Ovary (tissue), 9 donors: ENCODE measurements around the gene FAM210A. TPM values are rescaled to one million over a fixed set of nuclear protein-coding genes. Genes with fewer than 3 reads are reported as not detected.

Experiments used
- DNase-seq, 5 donors: peaks; one replicate each; pipeline ENCODE4 v3.0.0-alpha.2; 2019 to 2020
- H3K27ac ChIP-seq, 2 donors: fragments of 200-600 bp; one replicate each; pipeline versions ENCODE4 v1.5.1 to v1.8.0; 2019 to 2022
- H3K27me3 ChIP-seq: fragments of 200-600 bp; one replicate; pipeline ENCODE4 v1.8.0; 2022
- H3K36me3 ChIP-seq: fragments of 200-600 bp; sonication (generic); one replicate; pipeline ENCODE4 v1.5.1; 2019
- H3K4me1 ChIP-seq: one replicate; pipeline ENCODE4 v1.8.1; 2013; ENCODE audit warnings: mild to moderate bottlenecking, moderate library complexity; ENCODE audit not compliant: insufficient read depth
- H3K4me3 ChIP-seq: fragments of 200-600 bp; sonication (generic); one replicate; pipeline ENCODE4 v1.5.1; 2017
- H3K9me3 ChIP-seq, 2 donors: fragments of 200-600 bp in 1 of 2; sonication (generic) in 1 of 2; one replicate each; pipeline versions ENCODE4 v1.5.1 to v1.8.1; 2013 to 2019; ENCODE audit warnings: mild to moderate bottlenecking in 1 of 2, moderate library complexity in 1 of 2
- CTCF ChIP-seq, 3 donors: fragments of 450-650 bp in 2 of 3; fragments of 200-600 bp in 1 of 3; IDR thresholded peaks; one replicate each; pipeline versions ENCODE4 v1.5.1 to v1.8.0; 2016 to 2022; ENCODE audit warnings: antibody characterized with exemption in 3 of 3, mild to moderate bottlenecking in 1 of 3
- EP300 ChIP-seq: sonication (generic); formaldehyde crosslinking; IDR thresholded peaks from one replicate; pipeline ENCODE4 v1.6.1; 2017; ENCODE audit warnings: antibody characterized with exemption
- POLR2A ChIP-seq: fragments of 450-650 bp; IDR thresholded peaks from one replicate; pipeline ENCODE4 v1.6.1; 2017; ENCODE audit warnings: antibody characterized with exemption, mild to moderate bottlenecking, moderate library complexity
- WGBS, 3 donors: extraction: QIAGEN DNeasy Blood & Tissue Kit in 1 of 3; methylation state at CpG; one replicate each; pipeline versions ENCODE4 v1.1.5 to v1.1.7; 2013 to 2017; 5-methylcytosine and 5-hydroxymethylcytosine counted together
- intact Hi-C, 4 donors: fragments of 100-400 bp; cut with DNase I; formaldehyde crosslinking; loops; one replicate each; pipeline versions ENCODE4 v1.11.0 to v1.15.1; 2022 to 2023
- polyA plus RNA-seq, 2 donors: library from polyadenylated mRNA; stranded (reverse); fragments of 200-250 nt in 1 of 2; fragments of 350-450 nt in 1 of 2; fragmentation: Illumina TruSeq in 1 of 2; extraction: RNeasy Lipid Tissue Mini Kit (QIAGEN cat#74804) in 1 of 2; gene quantifications; one replicate each; pipeline ENCODE4 v1.2.3, GENCODE V29; 2013 to 2014
- total RNA-seq, 7 donors: library from RNA; depleted of rRNA in 2 of 7; stranded (reverse); fragments of >200 nt in 2 of 7; fragmentation: NEBNext Ultra II Directional in 3 of 7; extraction: Animal tissue kit (Norgen Biotek cat#: 25700) in 3 of 7; gene quantifications; one replicate each; pipeline versions ENCODE4 v1.1.0 to v1.2.4, GENCODE V29; 2016 to 2023
- donor health status: DM: no; HTN: no; CAD: no; lungs with moderate emphysema.
- donor health status: DM: no; HTN: no; CAD: no.
- donor health status: Bipolar disorder and iron deficiency.
- donor health status: DM: yes; HTN: yes; CAD: no.
- donor health status: DM: no; HTN: no; CAD: no.
- donor health status: DM: yes; HTN: yes; CAD: no.

Gene FAM210A
- total and polyA plus RNA-seq, 9 donors: 4.7 to 15.2 (median 12.6) TPM

GRCh38 chr18:13735681-13736080 is 9.3 kb upstream of the FAM210A start:
- Histone ChIP-seq H3K27me3 (no peaks in the 10 kb centered on the region), H3K36me3 (no peaks in the 10 kb centered on the region), H3K27ac (no peak overlapping the region), H3K4me3 (no peak overlapping the region), H3K9me3 (no peaks in the 10 kb centered on the region), H3K4me1 (no peaks in the 10 kb centered on the region)
- DNase-seq: no peak
- TF ChIP-seq CTCF (IDR thresholded peaks at IDR 0.05): no peak
- TF ChIP-seq POLR2A: no peak
- TF ChIP-seq EP300: no peak
- intact Hi-C loops: no loop called here
- 93 to 96% (median 94%) methylated on average over 2 of the region's 2 CpGs for WGBS, 3 donors

GRCh38 chr18:13730481-13730880 is 4.1 kb upstream of the FAM210A start:
- no peaks in the 10 kb centered on the region for H3K27me3 ChIP-seq
- WGBS, 3 donors: 90 to 92% (median 91%) methylated on average over 1 of the region's 1 CpG
- H3K4me1 ChIP-seq: peaks cover 3% of the 10 kb centered on the region
- H3K36me3 ChIP-seq: no peaks in the 10 kb centered on the region
- TF ChIP-seq CTCF (IDR thresholded peaks at IDR 0.05): no peak
- TF ChIP-seq EP300: no peak
- no peak for TF ChIP-seq POLR2A
- no peak overlapping the region for H3K27ac ChIP-seq
- H3K9me3 ChIP-seq: no peaks in the 10 kb centered on the region
- no peak for DNase-seq
- H3K4me3 ChIP-seq: no peak overlapping the region
- intact Hi-C loops: no loop called here

- no peaks in the 10 kb centered on the region for H3K27me3 ChIP-seq
- 0 to 1% (median 0%) methylated on average over 30 of the region's 30 CpGs for WGBS, 3 donors
- H3K36me3 ChIP-seq: no peaks in the 10 kb centered on the region
- peak in 4 of 5 donors; percentile 42 to 74 (median 63) for DNase-seq
- H3K27ac ChIP-seq: peak overlapping the region; percentile 84 to 89
- H3K9me3 ChIP-seq: no peaks in the 10 kb centered on the region
- H3K4me1 ChIP-seq: peaks cover 5% of the 10 kb centered on the region
- TF ChIP-seq EP300: no peak
- TF ChIP-seq CTCF (IDR thresholded peaks at IDR 0.05): no peak
- no peak for TF ChIP-seq POLR2A
- intact Hi-C loops: loop anchor here in 2 of 4 donors (5.0 to 10.0 kb wide), 2 partner anchors 592 to 780 kb away; partner anchors contain the start of gene SEH1L (in 1 of the 2)
- peak overlapping the region; percentile 97 for H3K4me3 ChIP-seq
Observed at GRCh38 chr18:13726972-13727331, 594 bp upstream of the FAM210A start.

GRCh38 chr18:13725566-13726231 is 659 bp downstream of the FAM210A start:
- Histone ChIP-seq H3K36me3 (no peaks in the 10 kb centered on the region), H3K9me3 (no peaks in the 10 kb centered on the region), H3K27me3 (no peaks in the 10 kb centered on the region), H3K4me3 (peak overlapping the region; percentile 97), H3K27ac (peak overlapping the region in 1 of 2 donors; percentile 89), H3K4me1 (peaks cover 5% of the 10 kb centered on the region)
- intact Hi-C loops: loop anchor here in 2 of 4 donors (5.0 to 10.0 kb wide), 2 partner anchors 591 to 778 kb away; partner anchors contain the start of gene SEH1L (in 1 of the 2)
- DNase-seq: no peak
- 2 to 4% (median 3%) methylated on average over 35 of the region's 35 CpGs for WGBS, 3 donors
- TF ChIP-seq CTCF (IDR thresholded peaks at IDR 0.05) (no peak), EP300 (no peak), POLR2A (no peak)
